Transverse colon (tissue), 4 donors: ENCODE data around the gene GPR143.

Experiments
- CTCF ChIP-seq, 5 experiments: fragments of 200-600 bp in 3 of 5; fragments of 450-650 bp in 2 of 5; sonication (generic) in 3 of 5; IDR thresholded peaks; 1 replicate in 2 of 5; 2 replicates in 3 of 5; pipeline ENCODE4 v1.5.1; 2016 to 2017; ENCODE audit warnings: antibody characterized with exemption in 5 of 5, inconsistent platforms in 3 of 5, mild to moderate bottlenecking in 2 of 5, moderate library complexity in 1 of 5
- EP300 ChIP-seq: sonication (generic); formaldehyde crosslinking; IDR thresholded peaks from one replicate; pipeline ENCODE4 v1.6.1; 2017; ENCODE audit warnings: antibody characterized with exemption, low read depth
- POLR2A ChIP-seq: fragments of 450-650 bp; IDR thresholded peaks from one replicate; pipeline ENCODE4 v1.6.1; 2016; ENCODE audit warnings: antibody characterized with exemption, mild to moderate bottlenecking, moderate library complexity
- POLR2AphosphoS5 ChIP-seq, 3 donors: sonication (generic); formaldehyde crosslinking; IDR thresholded peaks; one replicate each; pipeline ENCODE4 v1.6.1; 2016; ENCODE audit warnings: antibody characterized with exemption in 3 of 3

GRCh38 chrX:9749146-9749692 lies 16.4 kb downstream of the GPR143 start:
- TF ChIP-seq CTCF (IDR thresholded peaks at IDR 0.05) (no peak), EP300 (no peak), POLR2A (no peak), POLR2AphosphoS5 (IDR thresholded peaks at IDR 0.05) (no peak)
